ENCODE data around the gene RPL18.

DNA sequence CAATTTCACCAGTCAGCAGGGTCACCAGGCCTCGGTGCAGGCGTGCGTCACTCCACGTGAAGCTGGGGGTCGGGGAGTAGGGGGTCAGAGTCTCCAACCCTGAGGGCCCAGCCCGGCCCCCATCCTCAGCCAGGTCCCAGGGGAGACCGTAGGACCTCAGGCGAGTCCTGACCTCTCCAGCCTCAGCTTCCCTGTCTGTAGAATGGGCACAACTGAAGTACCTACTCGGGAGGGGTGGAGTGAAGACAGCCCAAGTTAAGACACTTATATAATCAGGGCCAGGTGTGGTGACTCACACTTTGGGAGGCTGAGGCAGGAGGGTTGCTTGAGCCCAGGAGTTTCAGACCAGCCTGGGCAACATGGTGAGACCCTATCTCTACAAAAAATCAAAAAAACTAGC lies 15.1 kb downstream of the RPL18 start:
- TF ChIP-seq, protein P1, sequence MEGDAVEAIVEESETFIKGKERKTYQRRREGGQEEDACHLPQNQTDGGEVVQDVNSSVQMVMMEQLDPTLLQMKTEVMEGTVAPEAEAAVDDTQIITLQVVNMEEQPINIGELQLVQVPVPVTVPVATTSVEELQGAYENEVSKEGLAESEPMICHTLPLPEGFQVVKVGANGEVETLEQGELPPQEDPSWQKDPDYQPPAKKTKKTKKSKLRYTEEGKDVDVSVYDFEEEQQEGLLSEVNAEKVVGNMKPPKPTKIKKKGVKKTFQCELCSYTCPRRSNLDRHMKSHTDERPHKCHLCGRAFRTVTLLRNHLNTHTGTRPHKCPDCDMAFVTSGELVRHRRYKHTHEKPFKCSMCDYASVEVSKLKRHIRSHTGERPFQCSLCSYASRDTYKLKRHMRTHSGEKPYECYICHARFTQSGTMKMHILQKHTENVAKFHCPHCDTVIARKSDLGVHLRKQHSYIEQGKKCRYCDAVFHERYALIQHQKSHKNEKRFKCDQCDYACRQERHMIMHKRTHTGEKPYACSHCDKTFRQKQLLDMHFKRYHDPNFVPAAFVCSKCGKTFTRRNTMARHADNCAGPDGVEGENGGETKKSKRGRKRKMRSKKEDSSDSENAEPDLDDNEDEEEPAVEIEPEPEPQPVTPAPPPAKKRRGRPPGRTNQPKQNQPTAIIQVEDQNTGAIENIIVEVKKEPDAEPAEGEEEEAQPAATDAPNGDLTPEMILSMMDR (IDR thresholded peaks at IDR 0.05), result no peak
- TF ChIP-seq POLR2AphosphoS5 (IDR thresholded peaks at IDR 0.05) (no peak), EP300 (IDR thresholded peaks at IDR 0.05; ENCODE audit: low read depth) (no peak), POLR2A (IDR thresholded peaks at IDR 0.05) (no peak)

Data from transverse colon (tissue), 4 donors.